ENCODE results near the gene HOOK2. TPM values are rescaled to one million over a fixed set of nuclear protein-coding genes. Genes with fewer than 3 reads are reported as not detected.

HOOK2 gene
- total and polyA plus RNA-seq, 9 of the 15 experiments (the other 6 are each of a cell fraction or from before 2014, with no cell fraction given), result 1.3 to 17.2 (median 9.9) TPM

GRCh38 chr19:12736995-12737834 lies 38.1 kb downstream of the HOOK2 start, which contains the start of gene GET3 (continued):
- TF ChIP-seq LEF1 (IDR thresholded peaks at IDR 0.05) (peak; percentile 35; the same call in 1 of the 2 replicates), ZNF184 (CRISPR knock-in tag; IDR thresholded peaks at IDR 0.05) (no peak), FOXJ3 (CRISPR knock-in tag; IDR thresholded peaks at IDR 0.05) (peak; percentile 80; the same call in 1 of the 2 replicates), SAP30 (IDR thresholded peaks at IDR 0.05; ENCODE audit: borderline replicate concordance, insufficient read depth, low read depth, low read length, poor library complexity, severe bottlenecking) (peak; percentile 80), MCM5 (IDR thresholded peaks at IDR 0.05; ENCODE audit: low read depth) (no peak), POLR2G (IDR thresholded peaks at IDR 0.05; ENCODE audit: low read depth, low read length) (peak; percentile 87), ZBTB17 (CRISPR knock-in tag; IDR thresholded peaks at IDR 0.05) (no peak), NONO (IDR thresholded peaks at IDR 0.05; ENCODE audit: low read depth in 2 of 2, low read length in 1 of 2) (peak in 1 of 2 experiments; percentile 99; a peak in 2 of 4 replicates), ZNF217 (CRISPR knock-in tag; IDR thresholded peaks at IDR 0.05) (no peak), DLX4 (CRISPR knock-in tag; IDR thresholded peaks at IDR 0.05) (no peak), ARHGAP35 (IDR thresholded peaks at IDR 0.05; ENCODE audit: partially characterized antibody) (no peak), SMARCA4 (IDR thresholded peaks at IDR 0.05) (no peak), ZNF57 (CRISPR knock-in tag; IDR thresholded peaks at IDR 0.05) (no peak), POLR2A (conservative IDR thresholded peaks at IDR 0.05) (peak; percentile 85), RBFOX2 (IDR thresholded peaks at IDR 0.05; ENCODE audit: low read depth, low read length) (peak; percentile 83), NFRKB (IDR thresholded peaks at IDR 0.05; ENCODE audit: low read depth) (peak; percentile 87), SRSF9 (IDR thresholded peaks at IDR 0.05; ENCODE audit: borderline replicate concordance, low read depth, low read length) (no peak), ZNF76 (CRISPR knock-in tag; IDR thresholded peaks at IDR 0.05; ENCODE audit: borderline replicate concordance) (no peak), ZNF444 (CRISPR knock-in tag; IDR thresholded peaks at IDR 0.05) (no peak)
- TF ChIP-seq, protein P1, sequence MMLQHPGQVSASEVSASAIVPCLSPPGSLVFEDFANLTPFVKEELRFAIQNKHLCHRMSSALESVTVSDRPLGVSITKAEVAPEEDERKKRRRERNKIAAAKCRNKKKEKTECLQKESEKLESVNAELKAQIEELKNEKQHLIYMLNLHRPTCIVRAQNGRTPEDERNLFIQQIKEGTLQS (IDR thresholded peaks at IDR 0.05), result peak; percentile 47; the same call in 1 of the 2 replicates
- TF ChIP-seq, protein P1 (CRISPR knock-in tag; conservative IDR thresholded peaks at IDR 0.05), result no peak
- TF ChIP-seq, protein P2, sequence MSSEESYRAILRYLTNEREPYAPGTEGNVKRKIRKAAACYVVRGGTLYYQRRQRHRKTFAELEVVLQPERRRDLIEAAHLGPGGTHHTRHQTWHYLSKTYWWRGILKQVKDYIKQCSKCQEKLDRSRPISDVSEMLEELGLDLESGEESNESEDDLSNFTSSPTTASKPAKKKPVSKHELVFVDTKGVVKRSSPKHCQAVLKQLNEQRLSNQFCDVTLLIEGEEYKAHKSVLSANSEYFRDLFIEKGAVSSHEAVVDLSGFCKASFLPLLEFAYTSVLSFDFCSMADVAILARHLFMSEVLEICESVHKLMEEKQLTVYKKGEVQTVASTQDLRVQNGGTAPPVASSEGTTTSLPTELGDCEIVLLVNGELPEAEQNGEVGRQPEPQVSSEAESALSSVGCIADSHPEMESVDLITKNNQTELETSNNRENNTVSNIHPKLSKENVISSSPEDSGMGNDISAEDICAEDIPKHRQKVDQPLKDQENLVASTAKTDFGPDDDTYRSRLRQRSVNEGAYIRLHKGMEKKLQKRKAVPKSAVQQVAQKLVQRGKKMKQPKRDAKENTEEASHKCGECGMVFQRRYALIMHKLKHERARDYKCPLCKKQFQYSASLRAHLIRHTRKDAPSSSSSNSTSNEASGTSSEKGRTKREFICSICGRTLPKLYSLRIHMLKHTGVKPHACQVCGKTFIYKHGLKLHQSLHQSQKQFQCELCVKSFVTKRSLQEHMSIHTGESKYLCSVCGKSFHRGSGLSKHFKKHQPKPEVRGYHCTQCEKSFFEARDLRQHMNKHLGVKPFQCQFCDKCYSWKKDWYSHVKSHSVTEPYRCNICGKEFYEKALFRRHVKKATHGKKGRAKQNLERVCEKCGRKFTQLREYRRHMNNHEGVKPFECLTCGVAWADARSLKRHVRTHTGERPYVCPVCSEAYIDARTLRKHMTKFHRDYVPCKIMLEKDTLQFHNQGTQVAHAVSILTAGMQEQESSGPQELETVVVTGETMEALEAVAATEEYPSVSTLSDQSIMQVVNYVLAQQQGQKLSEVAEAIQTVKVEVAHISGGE (CRISPR knock-in tag; IDR thresholded peaks at IDR 0.05), result no peak
- TF ChIP-seq, protein P3, sequence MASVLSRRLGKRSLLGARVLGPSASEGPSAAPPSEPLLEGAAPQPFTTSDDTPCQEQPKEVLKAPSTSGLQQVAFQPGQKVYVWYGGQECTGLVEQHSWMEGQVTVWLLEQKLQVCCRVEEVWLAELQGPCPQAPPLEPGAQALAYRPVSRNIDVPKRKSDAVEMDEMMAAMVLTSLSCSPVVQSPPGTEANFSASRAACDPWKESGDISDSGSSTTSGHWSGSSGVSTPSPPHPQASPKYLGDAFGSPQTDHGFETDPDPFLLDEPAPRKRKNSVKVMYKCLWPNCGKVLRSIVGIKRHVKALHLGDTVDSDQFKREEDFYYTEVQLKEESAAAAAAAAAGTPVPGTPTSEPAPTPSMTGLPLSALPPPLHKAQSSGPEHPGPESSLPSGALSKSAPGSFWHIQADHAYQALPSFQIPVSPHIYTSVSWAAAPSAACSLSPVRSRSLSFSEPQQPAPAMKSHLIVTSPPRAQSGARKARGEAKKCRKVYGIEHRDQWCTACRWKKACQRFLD (CRISPR knock-in tag; IDR thresholded peaks at IDR 0.05), result 0 out of 2 replicates have a peak, but pooled peaks have one; percentile 38
